Stimulated activated CD4-positive, alpha-beta T cell treated with anti-CD3 and anti-CD28 coated beads, TNF-alpha, amount 100 ng/mL, for 4 hours (primary cell): Measurements from ENCODE around the gene ATG14.
"Not testable (repeated sequence)": the region's sequence is repeated elsewhere in the genome, so short reads cannot be mapped to it uniquely, and the experiment has no call there.

Source experiments
- DNase-seq, 3 experiments: peaks; one replicate each; pipeline ENCODE4 v3.0.0-alpha.2; 2020; ENCODE audit warnings: low read depth in 3 of 3

Gene ATG14

GRCh38 chr14:55350461-55350860, 61.2 kb downstream of the ATG14 start:
- DNase-seq, result no peak

GRCh38 chr14:55349565-55349964, 62.1 kb downstream of the ATG14 start:
- no peak for DNase-seq

GRCh38 chr14:55348766-55349453, 62.7 kb downstream of the ATG14 start:
- DNase-seq, result no peak

GRCh38 chr14:55347748-55348147, 63.9 kb downstream of the ATG14 start:
- DNase-seq, result no peak

- DNase-seq, result no peak
These were observed 64.6 kb downstream of the ATG14 start for GRCh38 chr14:55347040-55347439.

- DNase-seq, result not testable (repeated sequence)
These were observed 67.0 kb downstream of the ATG14 start for GRCh38 chr14:55344582-55345163.

GRCh38 chr14:55341781-55342180, 69.8 kb downstream of the ATG14 start:
- no peak for DNase-seq

- no peak for DNase-seq
These were observed 71.1 kb downstream of the ATG14 start for GRCh38 chr14:55340482-55340881.

- no peak for DNase-seq
These were observed 71.9 kb downstream of the ATG14 start for GRCh38 chr14:55339770-55340169.

GRCh38 chr14:55336691-55337090, 74.9 kb downstream of the ATG14 start:
- no peak for DNase-seq

GRCh38 chr14:55336162-55336561, 75.5 kb downstream of the ATG14 start:
- DNase-seq, result no peak

GRCh38 chr14:55333711-55334485, 77.7 kb downstream of the ATG14 start:
- no peak for DNase-seq

- DNase-seq, result no peak
These were observed 78.7 kb downstream of the ATG14 start for GRCh38 chr14:55332654-55333570.

- no peak for DNase-seq
These were observed 81.5 kb downstream of the ATG14 start for GRCh38 chr14:55329999-55330710.

GRCh38 chr14:55328317-55328716, 83.3 kb downstream of the ATG14 start:
- DNase-seq, result no peak

- no peak for DNase-seq
These were observed 84.5 kb downstream of the ATG14 start for GRCh38 chr14:55327179-55327578.

- DNase-seq, result no peak
These were observed 86.8 kb downstream of the ATG14 start for GRCh38 chr14:55324812-55325211.

GRCh38 chr14:55323910-55324309, 87.7 kb downstream of the ATG14 start:
- no peak for DNase-seq

- DNase-seq, result no peak
These were observed 92.9 kb downstream of the ATG14 start for GRCh38 chr14:55318694-55319093.

- no peak for DNase-seq
These were observed 93.9 kb downstream of the ATG14 start for GRCh38 chr14:55317542-55318306.
